Measurements from ENCODE around the gene ORC5.
"Not testable (repeated sequence)": the region's sequence is repeated elsewhere in the genome, so short reads cannot be mapped to it uniquely, and the experiment has no call there.

ORC5 gene

GRCh38 chr7:104179178-104179577 lies 28.6 kb downstream of the ORC5 start:
- DNase-seq: no peak

GRCh38 chr7:104177565-104178083 lies 30.2 kb downstream of the ORC5 start:
- not testable (repeated sequence) for DNase-seq

- no peak for DNase-seq
Measured at GRCh38 chr7:104176332-104176731, 31.5 kb downstream of the ORC5 start.

- DNase-seq: no peak
Measured at GRCh38 chr7:104175361-104175984, 32.3 kb downstream of the ORC5 start.

GRCh38 chr7:104174798-104175197 lies 33.0 kb downstream of the ORC5 start:
- DNase-seq: no peak

GRCh38 chr7:104162081-104162480 lies 45.7 kb downstream of the ORC5 start:
- no peak for DNase-seq

GRCh38 chr7:104161244-104161643 lies 46.6 kb downstream of the ORC5 start:
- DNase-seq: no peak

- DNase-seq: no peak
Measured at GRCh38 chr7:104160375-104160774, 47.4 kb downstream of the ORC5 start.

- DNase-seq: no peak
Measured at GRCh38 chr7:104156842-104157277, 51.0 kb downstream of the ORC5 start.

- DNase-seq: no peak
Measured at GRCh38 chr7:104153287-104153686, 54.5 kb downstream of the ORC5 start.

- no peak for DNase-seq
Measured at GRCh38 chr7:104152468-104152867, 55.3 kb downstream of the ORC5 start.

- no peak for DNase-seq
Measured at GRCh38 chr7:104150470-104150869, 57.3 kb downstream of the ORC5 start.

GRCh38 chr7:104149822-104150221 lies 58.0 kb downstream of the ORC5 start:
- DNase-seq: no peak

- DNase-seq: no peak
Measured at GRCh38 chr7:104142147-104142546, 65.7 kb downstream of the ORC5 start.

GRCh38 chr7:104137971-104138370 lies 69.8 kb downstream of the ORC5 start:
- DNase-seq: no peak

- no peak for DNase-seq
Measured at GRCh38 chr7:104137511-104137910, 70.3 kb downstream of the ORC5 start.

GRCh38 chr7:104136981-104137380 lies 70.8 kb downstream of the ORC5 start:
- no peak for DNase-seq

- no peak for DNase-seq
Measured at GRCh38 chr7:104136561-104136960, 71.3 kb downstream of the ORC5 start.

- no peak for DNase-seq
Measured at GRCh38 chr7:104135760-104136558, 71.9 kb downstream of the ORC5 start.

GRCh38 chr7:104133238-104133637 lies 74.6 kb downstream of the ORC5 start:
- no peak for DNase-seq

- DNase-seq: no peak
Measured at GRCh38 chr7:104130726-104131125, 77.1 kb downstream of the ORC5 start.

- no peak for DNase-seq
Measured at GRCh38 chr7:104127204-104127603, 80.6 kb downstream of the ORC5 start.

GRCh38 chr7:104126411-104126841 lies 81.4 kb downstream of the ORC5 start:
- DNase-seq: no peak

GRCh38 chr7:104124893-104125477 lies 82.8 kb downstream of the ORC5 start:
- DNase-seq: no peak
